ENCODE data around the gene ACBD4. TPM values are rescaled to one million over a fixed set of nuclear protein-coding genes. Genes with fewer than 3 reads are reported as not detected.
A peak's percentile ranks its signal among the peaks of the same experiment; 100 is the strongest.

Gene ACBD4
- 1 to 10 TPM; 5.0 to 8.0 (median 6.5) TPM for total RNA-seq (2021; fragmentation: NEBNext Ultra II Directional; extraction: Animal tissue kit (Norgen Biotek cat#: 25700))
- long read RNA-seq, partial matches to known transcripts, result 2 of 12 reads
- long read RNA-seq, other reads (novel, unspliced or antisense), result 9 of 12 reads

DNA sequence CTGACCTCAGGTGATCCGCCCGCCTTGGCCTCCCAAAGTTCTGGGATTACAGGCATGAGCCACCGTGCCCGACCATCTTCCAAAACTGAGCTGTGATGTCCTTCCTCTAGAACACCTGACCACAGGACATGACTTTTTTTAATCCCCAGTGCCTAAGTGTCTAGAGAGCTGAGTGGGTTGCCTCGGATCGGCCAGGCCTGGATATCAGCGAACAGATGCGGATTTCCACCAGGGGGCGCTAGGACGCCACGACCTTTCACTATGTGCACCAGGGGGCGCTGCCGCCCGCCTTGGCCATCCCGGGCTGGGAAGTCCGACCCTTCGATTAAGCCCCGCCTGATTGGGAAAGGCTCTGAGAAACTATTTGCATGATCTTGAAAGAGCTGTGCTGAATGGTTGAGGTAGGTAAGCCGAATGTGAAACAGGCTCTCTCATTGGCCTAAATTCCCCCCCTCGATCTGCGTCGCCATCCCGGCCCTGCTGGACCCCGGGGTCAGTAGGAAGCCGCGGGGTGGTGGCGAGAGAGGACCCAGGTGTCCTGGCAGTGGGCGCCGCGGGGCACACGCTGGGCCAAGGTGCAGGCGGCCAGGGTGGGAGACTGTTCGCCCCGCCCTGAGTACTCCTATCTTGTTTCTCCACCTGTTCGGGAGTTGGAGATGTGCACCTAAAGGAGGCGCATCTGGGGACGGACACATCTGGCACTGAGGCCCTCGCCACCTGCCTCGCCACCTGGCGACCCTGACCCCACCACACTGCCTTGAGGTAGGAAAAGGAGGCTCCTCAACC is at the start of gene ACBD4:
Gene ACBD4 (plus strand): TSS at position 496 of the 786 bp plus-strand sequence. CDS start 458 bp downstream, outside the sequence.
- H3K27ac Mint-ChIP-seq, result peak within 1 kb of the TSS; percentile 68
- H3K4me1 Mint-ChIP-seq (ENCODE audit: low read depth), result peaks cover 24% of the 10 kb centered on the region
- no peaks in the 10 kb centered on the region for H3K36me3 Mint-ChIP-seq (ENCODE audit: low read depth)
- H3K4me3 Mint-ChIP-seq, result peak within 1 kb of the TSS; percentile 88
- TF ChIP-seq, protein P1, sequence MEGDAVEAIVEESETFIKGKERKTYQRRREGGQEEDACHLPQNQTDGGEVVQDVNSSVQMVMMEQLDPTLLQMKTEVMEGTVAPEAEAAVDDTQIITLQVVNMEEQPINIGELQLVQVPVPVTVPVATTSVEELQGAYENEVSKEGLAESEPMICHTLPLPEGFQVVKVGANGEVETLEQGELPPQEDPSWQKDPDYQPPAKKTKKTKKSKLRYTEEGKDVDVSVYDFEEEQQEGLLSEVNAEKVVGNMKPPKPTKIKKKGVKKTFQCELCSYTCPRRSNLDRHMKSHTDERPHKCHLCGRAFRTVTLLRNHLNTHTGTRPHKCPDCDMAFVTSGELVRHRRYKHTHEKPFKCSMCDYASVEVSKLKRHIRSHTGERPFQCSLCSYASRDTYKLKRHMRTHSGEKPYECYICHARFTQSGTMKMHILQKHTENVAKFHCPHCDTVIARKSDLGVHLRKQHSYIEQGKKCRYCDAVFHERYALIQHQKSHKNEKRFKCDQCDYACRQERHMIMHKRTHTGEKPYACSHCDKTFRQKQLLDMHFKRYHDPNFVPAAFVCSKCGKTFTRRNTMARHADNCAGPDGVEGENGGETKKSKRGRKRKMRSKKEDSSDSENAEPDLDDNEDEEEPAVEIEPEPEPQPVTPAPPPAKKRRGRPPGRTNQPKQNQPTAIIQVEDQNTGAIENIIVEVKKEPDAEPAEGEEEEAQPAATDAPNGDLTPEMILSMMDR (IDR thresholded peaks at IDR 0.05), result peak; percentile 100
- H3K27me3 Mint-ChIP-seq (ENCODE audit: insufficient read depth), result peaks cover 1% of the 10 kb centered on the region; the same call in 1 of the 2 replicates
- DNase-seq, result peak; percentile 96
- no peaks in the 10 kb centered on the region for H3K9me3 Mint-ChIP-seq

GRCh38 chr17:45086391-45086790 is 49.1 kb upstream of the ACBD4 start:
- no peak overlapping the region for H3K4me3 Mint-ChIP-seq
- H3K27ac Mint-ChIP-seq, result no peak overlapping the region
- no peak for DNase-seq
- TF ChIP-seq, protein P1 (IDR thresholded peaks at IDR 0.05), result no peak
- H3K9me3 Mint-ChIP-seq, result no peaks in the 10 kb centered on the region
- H3K36me3 Mint-ChIP-seq (ENCODE audit: low read depth), result peaks cover 36% of the 10 kb centered on the region
- peaks cover 24% of the 10 kb centered on the region for H3K4me1 Mint-ChIP-seq (ENCODE audit: low read depth)
- H3K27me3 Mint-ChIP-seq (ENCODE audit: insufficient read depth), result peaks cover 2% of the 10 kb centered on the region

- Mint-ChIP-seq H3K9me3 (no peaks in the 10 kb centered on the region; the same call in 1 of the 2 replicates), H3K27ac (peak overlapping the region; percentile 67; the same call in 1 of the 2 replicates), H3K4me1 (ENCODE audit: low read depth) (peaks cover 30% of the 10 kb centered on the region), H3K36me3 (ENCODE audit: low read depth) (peaks cover 42% of the 10 kb centered on the region), H3K4me3 (no peak overlapping the region), H3K27me3 (ENCODE audit: insufficient read depth) (peaks cover 2% of the 10 kb centered on the region)
- TF ChIP-seq, protein P1 (IDR thresholded peaks at IDR 0.05), result no peak
- no peak for DNase-seq
Observed at GRCh38 chr17:45086865-45087503, 48.5 kb upstream of the ACBD4 start.

DNA sequence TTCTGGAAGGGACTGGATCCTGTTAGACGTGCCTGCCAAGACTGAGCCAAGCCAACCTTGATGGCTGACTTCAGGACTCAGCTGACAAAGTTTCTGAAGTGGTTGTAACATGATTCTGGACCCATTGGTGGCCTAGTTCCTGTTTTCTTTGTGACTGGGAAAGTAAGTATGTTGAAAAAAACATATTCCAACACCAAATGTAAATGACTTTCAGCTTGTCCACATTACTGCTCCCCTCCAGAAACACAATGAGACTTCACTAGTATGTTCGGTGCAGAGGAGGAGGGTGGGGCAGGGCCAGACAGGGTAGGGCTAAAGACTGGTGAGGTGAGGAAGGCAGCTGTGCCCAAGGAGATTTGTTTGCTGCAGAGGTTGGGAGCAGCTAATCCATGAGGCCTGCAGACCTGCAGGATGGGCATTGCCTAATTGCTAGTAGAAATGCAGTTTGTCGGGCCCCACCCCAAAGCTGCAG is 47.9 kb upstream of the ACBD4 start:
- H3K4me1 Mint-ChIP-seq (ENCODE audit: low read depth), result peaks cover 36% of the 10 kb centered on the region
- peaks cover 2% of the 10 kb centered on the region for H3K27me3 Mint-ChIP-seq (ENCODE audit: insufficient read depth)
- peak overlapping the region; percentile 67 for H3K27ac Mint-ChIP-seq
- no peak overlapping the region for H3K4me3 Mint-ChIP-seq
- no peak for DNase-seq
- TF ChIP-seq, protein P1 (IDR thresholded peaks at IDR 0.05), result no peak
- peaks cover 46% of the 10 kb centered on the region for H3K36me3 Mint-ChIP-seq (ENCODE audit: low read depth)
- no peaks in the 10 kb centered on the region; the same call in 1 of the 2 replicates for H3K9me3 Mint-ChIP-seq

DNA sequence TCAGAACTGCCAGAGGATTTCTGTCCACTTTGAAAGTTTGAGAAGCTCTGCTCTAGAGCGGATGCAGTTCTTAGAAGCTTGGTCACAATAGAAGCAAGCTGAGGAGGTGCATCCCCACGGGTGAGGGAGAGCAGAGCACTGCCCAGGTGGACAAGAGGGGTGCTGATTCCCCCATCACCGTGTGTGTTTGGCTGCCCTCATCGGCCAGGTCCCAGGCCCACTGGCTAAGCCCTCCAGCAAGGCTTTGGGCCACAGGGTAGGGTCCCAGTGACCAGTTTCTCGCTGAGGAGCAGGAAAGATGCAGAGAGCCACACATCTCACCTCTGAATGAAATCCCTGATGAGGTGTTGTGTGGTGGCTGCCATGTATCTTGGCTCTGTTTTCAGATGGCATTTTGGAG is 47.5 kb upstream of the ACBD4 start:
- TF ChIP-seq, protein P1 (IDR thresholded peaks at IDR 0.05), result no peak
- peaks cover 47% of the 10 kb centered on the region for H3K36me3 Mint-ChIP-seq (ENCODE audit: low read depth)
- DNase-seq, result no peak
- H3K27ac Mint-ChIP-seq, result no peak overlapping the region
- H3K4me1 Mint-ChIP-seq (ENCODE audit: low read depth), result peaks cover 40% of the 10 kb centered on the region
- peaks cover 2% of the 10 kb centered on the region for H3K27me3 Mint-ChIP-seq (ENCODE audit: insufficient read depth)
- H3K4me3 Mint-ChIP-seq, result no peak overlapping the region
- H3K9me3 Mint-ChIP-seq, result no peaks in the 10 kb centered on the region; the same call in 1 of the 2 replicates
